Measurements from ENCODE around the gene RAVER2. TPM values are rescaled to one million over a fixed set of nuclear protein-coding genes. Genes with fewer than 3 reads are reported as not detected.
"Not testable (repeated sequence)": the region's sequence is repeated elsewhere in the genome, so short reads cannot be mapped to it uniquely, and the experiment has no call there.

The RAVER2 gene
- total RNA-seq, 1 experiment from 2014 or later = 19.8 TPM

DNA sequence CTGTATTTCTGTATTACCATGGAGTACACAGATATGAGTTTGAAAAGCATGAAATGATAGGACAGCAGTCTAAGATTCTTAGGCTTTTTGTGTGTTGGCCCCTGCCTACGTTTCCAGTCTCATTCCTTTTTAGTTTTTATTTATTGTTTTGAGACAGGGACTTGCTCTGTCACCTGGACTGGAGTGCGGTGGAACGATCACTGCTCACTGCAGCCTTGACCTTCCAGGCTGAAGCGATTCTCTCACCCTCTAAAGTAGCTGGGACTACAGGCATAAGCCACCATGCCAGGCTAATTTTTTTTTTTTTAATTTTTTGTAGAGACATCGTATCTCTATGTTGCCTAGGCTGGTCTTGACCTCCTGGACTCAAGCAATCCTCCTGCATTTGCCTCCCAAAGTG, 3.8 kb downstream of the RAVER2 start:
- no peak for DNase-seq (ENCODE audit: low spot score)

DNA sequence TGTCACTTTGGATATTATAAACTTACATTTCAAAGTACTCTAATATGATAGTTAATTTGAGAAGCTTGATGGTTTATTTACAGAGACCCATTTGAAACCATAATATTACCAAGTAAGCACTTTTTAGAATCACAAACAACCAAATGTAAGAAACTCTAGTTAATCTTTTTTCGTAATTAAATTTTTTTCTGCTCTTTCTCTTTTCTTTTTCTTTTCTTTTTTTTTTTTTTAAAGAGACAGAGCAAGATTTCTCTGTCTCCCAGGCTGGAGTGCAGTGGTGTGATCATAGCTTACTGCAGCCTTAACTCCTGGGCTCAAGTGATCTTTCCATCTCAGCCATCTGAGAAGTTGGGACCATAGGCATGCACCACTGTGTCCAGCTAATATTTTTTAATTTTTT, 5.2 kb downstream of the RAVER2 start:
- no peak for DNase-seq (ENCODE audit: low spot score)

DNA sequence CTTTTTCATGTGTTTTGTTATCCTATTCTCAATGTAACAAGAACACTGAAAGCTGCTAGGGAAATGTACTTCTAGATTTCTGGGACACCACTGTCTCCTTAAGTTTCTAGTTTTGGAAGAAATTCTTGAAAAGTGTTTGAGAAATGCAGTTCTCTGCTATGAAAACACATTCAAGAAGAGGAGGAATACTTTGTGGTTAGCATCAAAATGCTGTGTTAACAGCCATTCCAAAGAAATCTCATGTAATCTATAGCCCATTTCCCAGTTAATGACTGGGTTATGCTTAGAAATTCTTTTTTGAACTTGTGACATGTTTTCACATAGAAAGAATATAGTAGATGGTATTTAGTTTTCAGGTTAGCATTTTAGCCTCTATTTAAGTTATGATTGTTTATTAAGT, 6.0 kb downstream of the RAVER2 start:
- no peak for DNase-seq (ENCODE audit: low spot score)

GRCh38 chr1:64754173-64754572, 9.3 kb downstream of the RAVER2 start:
- DNase-seq (ENCODE audit: low spot score) = no peak

GRCh38 chr1:64755361-64755760, 10.5 kb downstream of the RAVER2 start:
- DNase-seq (ENCODE audit: low spot score) = no peak

GRCh38 chr1:64756770-64757169, 11.9 kb downstream of the RAVER2 start:
- no peak for DNase-seq (ENCODE audit: low spot score)

- no peak for DNase-seq (ENCODE audit: low spot score)
Measured at GRCh38 chr1:64757213-64757612, 12.3 kb downstream of the RAVER2 start.

DNA sequence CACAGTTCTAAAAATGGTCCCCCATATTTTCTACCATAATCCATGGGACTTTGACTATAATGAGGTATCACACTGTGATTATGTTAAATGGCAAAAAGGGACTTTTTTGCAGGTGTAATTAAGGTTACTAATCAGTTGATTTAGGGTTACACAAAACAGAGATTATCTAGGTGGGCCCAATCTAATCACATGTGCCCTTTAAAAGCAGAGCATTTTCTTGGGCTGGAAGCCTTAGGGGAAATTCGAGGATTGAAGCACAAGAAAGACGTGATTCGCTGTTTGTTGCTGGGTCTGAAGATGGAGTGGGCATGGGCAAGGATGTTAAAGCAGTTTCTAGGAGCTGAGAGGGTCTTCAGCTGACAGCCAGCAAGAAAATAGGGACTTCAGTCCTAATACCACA, 13.4 kb downstream of the RAVER2 start:
- DNase-seq (ENCODE audit: low spot score) = no peak

- no peak for DNase-seq (ENCODE audit: low spot score)
Measured at GRCh38 chr1:64759968-64760367, 15.1 kb downstream of the RAVER2 start.

DNA sequence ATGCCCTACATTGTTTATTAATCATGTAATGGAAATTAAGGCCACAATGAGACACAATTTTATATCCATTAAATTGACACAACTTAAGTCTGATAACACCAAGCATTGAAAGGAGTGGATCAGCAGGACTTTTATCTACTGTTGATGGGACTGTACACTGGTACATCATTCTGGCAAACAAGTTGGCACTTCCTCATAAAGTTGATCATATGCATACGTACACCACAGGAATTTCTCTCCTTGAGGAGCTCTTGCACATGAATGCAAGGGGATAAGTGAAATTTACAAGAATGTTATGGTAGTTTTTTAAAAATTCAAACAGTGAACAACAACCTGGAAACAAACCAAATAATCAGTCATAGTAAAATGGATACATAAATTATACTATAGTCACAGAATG, 20.1 kb downstream of the RAVER2 start:
- DNase-seq (ENCODE audit: low spot score) = no peak

GRCh38 chr1:64765826-64766225, 21.0 kb downstream of the RAVER2 start:
- DNase-seq (ENCODE audit: low spot score) = no peak

DNA sequence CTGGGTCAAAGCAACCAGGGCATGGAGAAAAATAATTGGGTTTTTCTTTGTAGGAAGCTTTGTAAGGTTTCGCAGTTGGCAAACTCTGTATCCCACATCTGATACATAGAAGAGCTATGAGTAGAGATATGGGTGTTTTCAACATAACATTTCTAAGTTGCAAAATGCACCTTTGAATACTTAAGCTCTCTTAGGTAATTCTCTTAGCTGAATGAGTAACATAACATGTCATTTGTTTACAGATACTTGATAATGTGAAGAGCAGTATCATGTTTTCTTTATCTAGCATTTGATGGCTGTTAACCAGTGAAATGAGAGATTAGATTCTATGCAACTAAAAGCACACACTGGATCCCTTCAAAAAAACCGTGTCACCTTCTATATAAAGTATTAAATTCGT, 21.6 kb downstream of the RAVER2 start:
- no peak for DNase-seq (ENCODE audit: low spot score)

DNA sequence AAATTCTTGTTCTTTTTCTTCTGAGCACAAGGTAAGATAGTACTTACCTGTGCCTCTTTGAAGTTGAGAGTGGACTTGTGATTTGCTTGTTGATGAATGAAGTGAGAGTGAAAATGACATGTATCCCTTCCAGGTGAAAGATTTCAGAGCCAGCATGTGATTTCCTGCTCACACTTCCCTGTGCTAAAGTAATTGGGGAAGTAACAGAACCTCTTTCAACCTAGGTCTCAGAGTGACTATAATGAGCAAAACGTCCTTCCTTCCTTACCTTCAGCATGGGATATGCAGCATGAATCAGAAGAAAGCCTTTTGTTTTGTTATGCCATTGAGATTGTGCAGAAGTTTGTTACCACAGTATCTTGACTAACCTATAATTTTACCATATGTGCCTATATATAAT, 24.6 kb downstream of the RAVER2 start:
- DNase-seq (ENCODE audit: low spot score) = no peak

- DNase-seq (ENCODE audit: low spot score) = no peak
Measured at GRCh38 chr1:64769971-64770370, 25.1 kb downstream of the RAVER2 start.

GRCh38 chr1:64773306-64773705, 28.4 kb downstream of the RAVER2 start:
- not testable (repeated sequence) for DNase-seq (ENCODE audit: low spot score)

DNA sequence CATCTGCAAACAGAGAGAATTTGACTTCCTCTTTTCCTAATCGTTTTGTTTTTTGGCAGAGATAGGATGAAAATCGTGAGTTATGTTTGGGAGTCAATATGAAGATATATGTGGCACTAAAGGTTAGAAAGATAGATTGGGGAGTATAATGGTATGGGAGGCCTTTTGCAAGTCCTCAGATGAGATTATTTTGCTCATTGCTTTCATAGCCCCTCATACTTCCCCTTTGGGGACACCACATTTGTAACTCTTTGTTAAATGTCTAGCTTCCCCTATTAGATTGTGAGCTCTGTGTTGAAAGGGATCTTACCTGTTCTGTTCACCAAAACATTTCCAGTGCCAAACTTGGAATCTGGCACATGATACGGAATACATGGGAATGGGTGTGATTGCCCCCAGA, 30.2 kb downstream of the RAVER2 start:
- no peak for DNase-seq (ENCODE audit: low spot score)

DNA sequence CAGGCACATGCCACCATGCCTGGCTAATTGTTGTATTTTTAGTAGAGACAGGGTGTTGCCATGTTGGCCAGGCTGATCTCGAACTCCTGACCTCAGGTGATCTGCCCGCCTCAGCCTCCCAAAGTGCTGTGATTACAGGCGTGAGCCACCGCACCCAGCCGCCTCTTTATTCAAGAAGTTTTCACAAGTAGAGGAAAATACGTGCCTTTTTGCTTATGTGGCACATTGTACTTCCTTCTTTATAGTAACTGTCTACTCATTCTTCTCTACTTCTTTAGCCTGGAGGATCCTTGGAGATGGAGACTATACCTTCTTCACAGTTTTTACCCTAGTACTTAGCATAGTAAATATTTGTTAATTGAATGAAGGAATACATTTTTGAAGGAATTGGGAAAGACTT, 37.2 kb downstream of the RAVER2 start:
- not testable (repeated sequence) for DNase-seq (ENCODE audit: low spot score)

- DNase-seq (ENCODE audit: low spot score) = not testable (repeated sequence)
Measured at GRCh38 chr1:64782848-64783247, 38.0 kb downstream of the RAVER2 start.

- DNase-seq (ENCODE audit: low spot score) = no peak
Measured at GRCh38 chr1:64790832-64791487, 46.1 kb downstream of the RAVER2 start.

DNA sequence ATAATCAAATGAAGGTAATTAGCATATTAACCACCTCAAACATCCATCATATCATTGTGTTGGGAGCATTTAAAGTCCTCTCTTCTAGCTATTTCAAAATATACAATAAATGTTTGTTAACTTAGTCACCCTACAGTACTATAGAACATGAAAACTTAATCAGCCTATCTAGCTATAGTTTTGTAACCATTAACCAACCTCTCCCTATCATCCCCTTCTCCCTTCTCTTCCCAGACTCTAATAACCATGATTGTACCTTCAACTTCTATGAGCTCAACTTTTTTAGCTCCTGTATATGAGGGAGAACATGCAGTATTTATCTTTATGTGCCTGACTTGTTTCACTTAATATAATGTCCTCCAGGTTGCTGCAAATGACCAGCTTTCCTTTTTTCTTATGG, 54.0 kb downstream of the RAVER2 start:
- no peak for DNase-seq (ENCODE audit: low spot score)

- no peak for DNase-seq (ENCODE audit: low spot score)
Measured at GRCh38 chr1:64801851-64802523, 57.1 kb downstream of the RAVER2 start.

DNA sequence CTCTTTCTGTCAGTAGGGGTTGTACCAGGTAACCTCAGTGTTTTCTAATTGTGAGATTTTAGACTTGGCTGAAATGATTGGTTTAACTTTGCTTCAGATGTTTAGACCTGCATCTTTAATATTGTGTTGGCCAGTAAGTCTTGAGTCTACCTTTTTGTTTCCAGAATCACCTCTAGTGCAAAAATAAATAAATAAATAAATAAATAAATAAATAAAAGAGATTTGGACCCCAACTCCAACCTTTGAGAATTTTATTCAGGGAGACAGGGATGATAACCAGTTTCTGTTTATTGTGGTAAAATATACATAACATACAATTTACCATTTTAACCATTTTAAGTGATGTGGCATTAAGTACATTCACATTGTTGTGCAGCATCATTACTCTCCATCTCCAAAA, 64.4 kb downstream of the RAVER2 start:
- DNase-seq (ENCODE audit: low spot score) = no peak

- DNase-seq (ENCODE audit: low spot score) = no peak
Measured at GRCh38 chr1:64810001-64810400, 65.1 kb downstream of the RAVER2 start.

GRCh38 chr1:64811131-64811530, 66.3 kb downstream of the RAVER2 start:
- no peak for DNase-seq (ENCODE audit: low spot score)
